ENCODE results near the gene ANG. TPM values are rescaled to one million over a fixed set of nuclear protein-coding genes. Genes with fewer than 3 reads are reported as not detected.

Gene ANG
- total and polyA plus RNA-seq, 3 donors from 2014 or later, result 27.7 to 42.7 (median 28.9) TPM

- no peak overlapping the region for H3K4me3 ChIP-seq
- H3K9me3 ChIP-seq, result no peaks in the 10 kb centered on the region
- no peaks in the 10 kb centered on the region for H3K36me3 ChIP-seq (ENCODE audit: low read depth, missing control alignments)
- H3K27ac ChIP-seq, result no peak overlapping the region
- 55 to 65% methylated on average over 4 of the region's 4 CpGs for WGBS, 2 donors
- TF ChIP-seq POLR2A (IDR thresholded peaks at IDR 0.05), result no peak
- no peak for TF ChIP-seq CTCF (IDR thresholded peaks at IDR 0.05)
- DNase-seq, result no peak
- no peaks in the 10 kb centered on the region for H3K4me1 ChIP-seq
- no peaks in the 10 kb centered on the region for H3K27me3 ChIP-seq
- intact Hi-C loops (cut with DNase I; ENCODE audit: low total_unique reads), result no loop called here
Measured at GRCh38 chr14:20706657-20707355, 18.2 kb downstream of the ANG start.

DNA sequence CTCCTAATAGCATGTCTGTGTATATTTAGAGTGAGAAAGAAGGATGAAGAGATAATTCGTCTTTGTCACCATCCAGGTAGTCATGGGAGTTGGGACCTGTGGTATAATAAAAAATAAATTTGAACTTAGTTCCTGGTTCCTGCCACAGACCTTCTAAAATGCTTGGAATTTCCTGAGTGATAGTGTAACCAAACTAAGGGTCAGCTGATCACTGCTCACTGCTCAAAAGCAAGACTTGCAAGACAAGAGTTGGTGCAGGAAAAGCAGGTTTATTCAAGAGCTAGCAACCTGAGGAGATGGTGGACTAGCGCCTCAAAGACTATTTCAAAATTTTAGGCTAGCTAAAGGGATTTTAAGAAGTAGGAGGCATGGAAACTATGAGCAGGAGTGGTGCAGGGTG lies 19.1 kb downstream of the ANG start:
- Histone ChIP-seq H3K9me3 (no peaks in the 10 kb centered on the region), H3K4me3 (no peak overlapping the region), H3K27me3 (no peaks in the 10 kb centered on the region), H3K4me1 (no peaks in the 10 kb centered on the region), H3K36me3 (ENCODE audit: low read depth, missing control alignments) (no peaks in the 10 kb centered on the region), H3K27ac (no peak overlapping the region)
- 79 to 90% methylated on average over 2 of the region's 2 CpGs for WGBS, 2 donors
- intact Hi-C loops (cut with DNase I; ENCODE audit: low total_unique reads), result no loop called here
- no peak for TF ChIP-seq CTCF (IDR thresholded peaks at IDR 0.05)
- no peak for TF ChIP-seq POLR2A (IDR thresholded peaks at IDR 0.05)
- DNase-seq, result no peak

DNA sequence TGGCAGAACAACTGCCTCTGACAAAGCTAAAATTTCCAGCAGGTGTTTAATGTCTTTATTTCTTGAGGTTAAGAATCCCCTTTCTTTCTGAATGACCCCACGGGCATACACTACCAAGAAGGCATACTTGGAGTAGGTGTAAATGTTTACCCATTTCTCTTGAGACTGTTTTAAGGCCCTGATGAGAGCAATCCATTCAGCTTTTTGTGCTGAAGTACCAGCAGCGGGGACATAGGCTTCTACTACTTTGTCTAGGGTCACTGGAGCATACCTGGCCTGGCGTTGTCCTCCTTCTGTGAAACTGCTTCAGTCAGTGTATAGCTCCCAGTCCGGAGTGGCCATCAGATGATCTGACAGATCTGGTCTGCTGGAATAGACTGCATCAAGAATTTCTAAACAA lies 22.7 kb downstream of the ANG start:
- no peaks in the 10 kb centered on the region for H3K9me3 ChIP-seq
- no peaks in the 10 kb centered on the region for H3K36me3 ChIP-seq (ENCODE audit: low read depth, missing control alignments)
- H3K27ac ChIP-seq, result no peak overlapping the region
- H3K4me3 ChIP-seq, result no peak overlapping the region
- no peak for TF ChIP-seq POLR2A (IDR thresholded peaks at IDR 0.05)
- no peak for TF ChIP-seq CTCF (IDR thresholded peaks at IDR 0.05)
- DNase-seq, result no peak
- 78 to 90% methylated on average over 4 of the region's 4 CpGs for WGBS, 2 donors
- no peaks in the 10 kb centered on the region for H3K27me3 ChIP-seq
- H3K4me1 ChIP-seq, result no peaks in the 10 kb centered on the region
- intact Hi-C loops (cut with DNase I; ENCODE audit: low total_unique reads), result no loop called here

DNA sequence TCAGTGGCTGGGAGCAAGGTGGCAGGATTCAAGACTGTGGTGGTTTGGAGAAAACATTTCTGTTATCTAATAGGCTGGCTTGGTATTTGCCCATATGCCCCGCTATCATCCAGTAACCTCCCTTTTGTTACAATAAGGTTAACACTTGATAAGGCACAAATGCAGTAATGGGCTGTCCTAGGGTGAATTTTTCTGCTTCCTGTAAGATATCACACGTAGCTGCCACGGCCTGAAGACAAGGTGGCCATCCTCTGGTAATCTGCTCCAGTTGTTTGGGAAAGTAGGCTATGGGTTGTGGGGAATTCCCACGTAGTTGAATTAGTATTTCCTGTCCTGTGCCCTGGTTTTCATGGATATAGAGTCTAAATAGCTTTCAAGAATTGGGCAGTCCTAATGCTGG lies 23.1 kb downstream of the ANG start:
- 74 to 75% methylated on average over 4 of the region's 4 CpGs for WGBS, 2 donors
- Histone ChIP-seq H3K36me3 (ENCODE audit: low read depth, missing control alignments) (no peaks in the 10 kb centered on the region), H3K27me3 (no peaks in the 10 kb centered on the region), H3K4me3 (no peak overlapping the region), H3K27ac (no peak overlapping the region), H3K9me3 (no peaks in the 10 kb centered on the region), H3K4me1 (no peaks in the 10 kb centered on the region)
- intact Hi-C loops (cut with DNase I; ENCODE audit: low total_unique reads), result no loop called here
- no peak for TF ChIP-seq POLR2A (IDR thresholded peaks at IDR 0.05)
- TF ChIP-seq CTCF (IDR thresholded peaks at IDR 0.05), result no peak
- no peak for DNase-seq

GRCh38 chr14:20712904-20713303 lies 24.3 kb downstream of the ANG start:
- Histone ChIP-seq H3K36me3 (ENCODE audit: low read depth, missing control alignments) (no peaks in the 10 kb centered on the region), H3K27me3 (no peaks in the 10 kb centered on the region), H3K4me3 (no peak overlapping the region), H3K9me3 (no peaks in the 10 kb centered on the region), H3K4me1 (no peaks in the 10 kb centered on the region), H3K27ac (no peak overlapping the region)
- 23 to 26% methylated on average over 2 of the region's 2 CpGs for WGBS, 2 donors
- DNase-seq, result no peak
- TF ChIP-seq CTCF (IDR thresholded peaks at IDR 0.05) (no peak), POLR2A (IDR thresholded peaks at IDR 0.05) (no peak)
- intact Hi-C loops (cut with DNase I; ENCODE audit: low total_unique reads), result no loop called here
